Midbrain (tissue), 1 donor: ENCODE measurements around the gene ALDH1L1.
"Not testable (repeated sequence)": the region's sequence is repeated elsewhere in the genome, so short reads cannot be mapped to it uniquely, and the experiment has no call there.

Source experiments
- DNase-seq: peaks from one replicate; lab custom pipeline; 2025; lab: John Stamatoyannopoulos, UW

ALDH1L1 gene

DNA sequence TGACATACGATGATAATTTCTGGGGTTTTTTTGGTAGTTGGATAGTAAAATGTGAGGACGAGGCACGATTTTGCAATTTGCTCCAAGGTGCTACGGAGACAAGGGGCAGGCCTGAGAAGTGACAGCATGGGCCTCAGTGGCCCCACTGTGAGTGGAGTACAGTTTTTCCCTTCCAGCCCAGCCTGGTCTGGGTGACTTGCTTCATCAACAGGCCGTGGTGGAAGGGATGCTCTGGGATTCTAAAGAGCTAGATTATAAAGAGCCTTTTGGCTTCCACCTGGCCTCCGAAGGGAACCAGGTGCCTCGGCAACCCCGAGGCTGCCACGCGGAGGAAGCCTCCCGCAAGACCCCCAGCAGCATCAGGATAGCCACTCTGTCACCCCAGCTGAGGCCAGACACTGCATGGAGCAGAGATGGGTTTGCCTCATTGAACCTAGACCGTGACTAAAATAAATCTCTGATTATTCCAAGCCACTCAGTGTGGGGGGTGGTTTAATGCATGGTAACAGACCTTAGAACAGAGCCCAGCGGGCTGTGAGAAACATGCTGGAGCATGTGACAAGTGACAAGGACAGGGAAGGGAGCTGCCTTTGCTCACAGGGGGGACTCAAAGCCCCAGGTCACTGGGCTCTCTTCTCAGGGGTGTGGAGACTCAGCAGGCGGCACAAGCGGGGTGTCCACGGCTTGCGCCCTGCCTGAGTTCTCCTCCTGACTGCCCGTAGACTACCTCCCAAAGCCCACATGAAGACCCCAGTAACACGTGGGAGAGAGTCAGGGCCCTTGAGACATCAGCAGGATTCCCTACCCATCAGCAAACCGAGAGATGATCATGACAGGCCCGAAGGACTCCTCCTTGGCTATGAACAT, 73.8 kb downstream of the ALDH1L1 start:
- no peak for DNase-seq

DNA sequence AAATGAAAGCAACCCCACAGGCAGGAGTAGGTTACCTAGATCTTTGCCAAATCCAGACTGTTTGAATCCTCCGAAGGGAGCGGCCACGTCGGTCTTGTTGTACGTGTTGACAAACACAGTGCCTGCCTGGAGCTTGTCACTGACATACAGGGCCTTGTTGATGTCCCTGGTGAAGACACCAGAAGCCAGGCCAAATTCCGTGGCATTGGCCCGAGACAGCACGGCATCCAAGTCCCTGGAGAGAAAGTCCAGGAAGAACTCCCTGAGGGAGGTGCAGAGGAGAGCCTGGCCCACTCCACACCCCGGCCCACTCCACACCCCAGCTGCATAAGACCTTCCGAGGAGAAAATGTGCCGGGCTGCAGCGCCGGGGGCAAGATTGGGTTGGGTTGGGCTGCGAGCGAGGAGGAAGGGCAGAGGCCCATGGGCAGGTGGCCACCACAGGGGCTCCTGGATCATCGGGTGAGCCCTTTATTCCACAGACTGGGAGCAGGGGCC, 74.6 kb downstream of the ALDH1L1 start:
- DNase-seq, result no peak

DNA sequence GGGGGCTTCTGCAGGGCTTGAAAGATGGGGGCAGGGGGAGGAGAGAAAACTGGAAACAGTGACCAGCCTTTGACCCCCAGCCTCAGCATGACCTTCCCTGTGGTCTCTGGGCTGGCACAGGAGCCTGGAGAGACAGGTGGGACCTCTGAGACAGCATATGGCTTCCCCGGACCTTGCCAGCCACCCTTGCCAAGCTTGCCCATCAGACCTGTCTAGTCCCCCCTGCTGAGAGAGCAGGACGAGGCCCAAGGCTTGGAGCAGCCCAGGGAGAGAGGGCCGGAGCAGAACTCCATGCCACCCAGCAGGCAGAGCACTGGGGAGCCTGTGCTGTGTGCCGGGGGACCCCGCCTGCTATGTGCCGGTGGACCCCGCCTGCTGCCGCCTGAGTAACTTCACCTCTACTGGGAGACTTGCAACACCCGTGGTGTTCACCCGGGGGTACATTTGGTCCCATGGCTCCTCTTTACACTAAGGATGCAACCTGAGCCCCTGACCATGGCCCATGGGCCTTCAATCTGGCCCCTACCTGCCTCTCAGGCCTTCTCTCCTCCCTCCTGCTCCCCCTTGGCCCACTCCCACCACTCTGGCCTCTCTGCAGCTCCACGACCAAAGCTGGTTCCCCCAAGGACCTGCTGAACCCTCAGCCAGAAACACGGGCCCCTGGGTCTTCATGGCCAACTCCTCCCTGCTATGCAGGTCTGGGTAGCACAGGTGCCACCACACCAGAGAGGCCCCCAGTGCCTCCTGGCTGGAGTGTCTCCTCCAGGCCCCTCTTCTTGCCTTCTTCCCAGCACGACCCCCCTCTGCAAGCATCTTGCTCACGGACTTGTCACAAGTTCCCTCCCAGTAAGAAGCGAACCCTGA, 75.4 kb downstream of the ALDH1L1 start:
- DNase-seq, result no peak

DNA sequence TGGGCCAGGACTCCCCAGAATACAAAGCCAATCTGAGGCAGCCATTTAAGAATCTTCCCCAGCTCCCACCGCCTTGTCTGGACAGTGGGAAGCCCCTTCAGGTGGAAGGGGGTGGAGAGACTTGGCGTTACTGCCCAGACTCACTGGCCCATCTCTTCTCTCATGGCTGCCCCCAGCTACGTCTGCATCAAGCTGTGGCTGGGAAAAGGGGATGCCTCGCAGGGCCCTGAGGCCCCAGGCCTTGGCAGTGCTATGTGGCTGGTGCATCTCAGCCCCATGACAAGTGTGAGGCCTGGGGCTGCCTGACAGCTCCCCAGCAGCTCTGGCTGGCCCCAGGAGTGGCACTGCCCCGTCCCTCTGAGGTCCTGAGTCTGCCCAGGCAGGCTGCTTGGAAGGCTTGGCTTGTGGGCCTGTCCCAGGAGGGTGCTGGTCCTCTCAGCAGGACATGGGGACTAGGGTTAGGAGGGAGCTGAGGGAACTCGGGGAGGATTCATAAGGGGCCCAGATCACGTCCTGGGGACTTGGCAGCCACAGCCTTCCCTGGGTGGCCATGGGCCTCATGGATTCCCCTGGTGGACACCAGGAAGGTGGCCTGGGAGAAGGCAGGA, 76.3 kb downstream of the ALDH1L1 start:
- DNase-seq, result no peak

DNA sequence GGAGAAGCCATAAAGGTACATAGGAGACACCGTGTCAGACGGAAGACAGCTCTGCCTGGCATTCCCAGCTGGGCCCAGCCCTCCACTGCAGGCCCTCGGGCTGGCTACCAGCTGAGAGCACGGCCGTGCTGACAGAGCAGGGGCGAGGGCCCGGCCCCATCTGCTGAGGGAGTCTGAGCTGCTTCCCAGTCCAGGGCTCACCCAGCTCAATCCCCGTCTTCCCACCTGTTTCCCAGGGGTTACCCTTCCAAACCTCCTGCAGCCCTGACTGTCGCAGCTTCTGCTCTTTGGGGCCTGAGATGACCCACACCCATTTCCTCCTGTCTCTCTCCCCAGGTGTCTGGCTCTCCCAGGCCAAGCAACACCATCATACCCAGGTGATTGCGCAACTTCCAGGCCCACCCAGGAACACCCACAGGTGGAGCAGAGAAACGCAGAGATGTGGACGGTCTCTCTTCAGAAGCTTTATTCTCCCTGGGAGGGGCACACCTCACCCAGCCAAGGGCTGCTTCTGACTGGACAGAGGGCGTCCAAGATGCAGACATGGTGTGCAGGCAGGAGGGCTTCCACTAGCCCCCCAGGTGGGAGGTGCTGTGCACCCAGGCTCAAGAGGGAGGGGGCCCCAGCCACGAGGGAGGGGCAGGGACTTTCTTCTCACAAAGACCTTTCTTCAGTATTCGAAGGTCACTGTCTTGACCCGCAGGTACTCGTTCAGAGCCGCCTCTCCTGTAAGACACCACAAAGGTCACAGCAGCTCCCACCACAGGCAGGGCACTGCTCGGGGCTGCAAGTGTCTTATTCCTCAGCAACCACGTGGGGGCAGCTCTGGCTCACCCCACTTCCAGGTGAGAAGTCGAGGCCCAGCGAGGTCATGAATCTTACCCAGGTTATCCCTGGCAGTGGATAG, 77.0 kb downstream of the ALDH1L1 start:
- no peak for DNase-seq

DNA sequence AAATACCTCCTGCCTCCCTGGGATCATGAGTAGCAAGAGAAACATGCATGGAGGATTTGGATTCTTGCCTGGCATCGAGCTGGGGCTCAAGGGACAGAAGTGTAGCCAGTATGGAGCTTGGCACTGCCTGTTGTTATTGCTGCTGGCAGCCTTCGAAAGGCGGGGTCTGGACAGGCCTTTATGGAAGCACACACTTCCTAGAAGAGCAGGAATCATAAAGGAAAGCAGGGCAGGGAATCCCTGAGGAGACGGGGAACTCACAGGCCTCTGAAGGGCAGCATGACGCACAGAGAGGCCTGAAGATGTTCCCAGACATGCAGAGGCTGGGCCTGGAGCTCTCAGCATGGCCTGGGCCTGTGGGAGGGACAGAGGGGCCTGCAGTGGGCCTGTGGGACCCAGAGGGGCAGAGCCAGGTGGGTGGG, 77.8 kb downstream of the ALDH1L1 start:
- DNase-seq, result no peak

DNA sequence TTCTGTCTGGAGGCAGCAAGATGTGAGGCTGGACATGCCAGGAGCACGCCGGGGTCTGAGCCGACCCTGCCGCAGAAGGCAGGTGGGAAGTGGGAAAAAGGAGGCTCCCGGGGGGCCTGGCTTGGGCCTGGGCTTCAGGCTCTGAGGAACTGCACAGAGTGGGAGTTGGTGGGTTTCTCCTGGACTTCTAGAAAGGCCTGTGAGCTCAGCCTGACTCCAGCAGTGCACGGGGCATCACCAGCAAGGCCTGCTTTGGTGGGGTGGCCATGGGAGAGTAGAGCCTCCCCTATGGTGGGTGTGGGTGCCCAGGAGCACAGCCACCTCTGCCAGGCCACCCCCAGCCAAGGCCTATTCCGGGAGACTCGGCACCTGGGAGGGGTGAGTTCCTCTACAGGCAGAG, 78.4 kb downstream of the ALDH1L1 start:
- DNase-seq, result no peak

DNA sequence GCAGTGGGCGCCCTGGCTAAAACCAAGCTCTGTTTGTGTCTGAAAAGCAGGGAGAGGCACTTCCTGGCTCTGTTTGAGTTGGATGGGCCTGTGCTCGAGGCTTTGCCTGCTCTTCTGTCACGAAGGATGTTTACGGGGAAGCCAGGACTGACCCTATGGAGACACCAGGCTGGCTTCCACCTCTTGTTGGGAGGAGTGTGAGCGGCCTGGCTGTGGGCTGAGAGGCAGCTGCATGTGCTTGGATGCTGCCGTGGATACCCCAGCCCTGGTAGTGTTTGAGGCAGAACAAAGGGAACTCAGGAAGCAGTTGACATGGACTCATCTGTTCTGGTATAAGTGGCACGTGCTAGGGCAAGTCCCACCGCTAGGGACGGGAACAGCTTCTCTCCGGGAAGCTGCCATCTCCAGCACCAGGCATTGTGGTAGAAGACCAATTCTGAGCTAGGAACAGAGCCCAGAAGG, 78.8 kb downstream of the ALDH1L1 start:
- peak; percentile 15 for DNase-seq

DNA sequence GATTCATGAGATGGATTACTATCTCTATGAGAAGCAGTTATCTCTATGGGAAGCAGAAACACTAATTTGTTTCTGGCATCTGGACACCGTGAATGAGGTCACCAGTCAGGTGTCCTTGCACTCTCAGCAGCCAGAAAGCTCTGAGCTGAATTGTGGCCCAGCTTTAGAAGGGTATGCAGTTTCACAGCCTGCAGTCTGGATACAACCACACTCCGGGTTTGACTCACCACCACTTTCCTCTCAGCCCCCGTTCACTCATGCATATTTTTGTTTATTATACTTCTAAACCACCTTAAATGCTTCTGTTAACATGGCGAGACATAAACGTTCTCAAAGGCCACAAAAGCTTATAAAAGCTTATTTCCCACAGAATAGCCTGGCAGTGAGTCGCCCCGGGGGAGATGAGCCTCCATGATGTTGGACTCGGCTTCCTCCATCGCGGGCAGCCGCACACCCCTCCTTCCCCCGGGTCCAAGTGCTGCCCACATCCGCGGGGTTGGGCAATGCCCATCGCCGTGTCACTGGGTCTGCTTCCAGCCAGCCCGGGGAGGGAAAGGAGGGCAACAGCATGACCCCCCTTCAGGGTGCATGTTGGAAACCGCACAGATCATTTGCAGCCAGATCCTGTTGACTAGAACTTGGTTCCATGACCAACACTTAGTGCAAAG, 79.6 kb downstream of the ALDH1L1 start:
- no peak for DNase-seq

DNA sequence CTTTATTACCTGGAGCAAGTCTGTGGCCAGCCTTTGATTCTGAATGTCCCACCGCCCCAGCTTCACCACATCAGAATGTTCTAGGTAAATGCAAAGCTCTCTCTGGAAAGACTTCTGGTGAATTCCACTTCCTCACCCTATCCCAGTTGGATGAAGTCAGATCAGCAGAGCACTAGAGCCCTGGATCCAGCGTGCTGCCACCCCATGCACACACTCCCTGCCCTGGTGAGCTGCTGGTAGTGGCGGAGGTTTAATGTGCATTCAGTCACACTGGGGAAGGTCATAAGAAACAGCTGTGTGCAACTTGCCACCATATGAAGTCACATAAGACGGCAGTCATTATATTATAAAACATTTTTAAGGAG, 80.1 kb downstream of the ALDH1L1 start:
- no peak for DNase-seq

DNA sequence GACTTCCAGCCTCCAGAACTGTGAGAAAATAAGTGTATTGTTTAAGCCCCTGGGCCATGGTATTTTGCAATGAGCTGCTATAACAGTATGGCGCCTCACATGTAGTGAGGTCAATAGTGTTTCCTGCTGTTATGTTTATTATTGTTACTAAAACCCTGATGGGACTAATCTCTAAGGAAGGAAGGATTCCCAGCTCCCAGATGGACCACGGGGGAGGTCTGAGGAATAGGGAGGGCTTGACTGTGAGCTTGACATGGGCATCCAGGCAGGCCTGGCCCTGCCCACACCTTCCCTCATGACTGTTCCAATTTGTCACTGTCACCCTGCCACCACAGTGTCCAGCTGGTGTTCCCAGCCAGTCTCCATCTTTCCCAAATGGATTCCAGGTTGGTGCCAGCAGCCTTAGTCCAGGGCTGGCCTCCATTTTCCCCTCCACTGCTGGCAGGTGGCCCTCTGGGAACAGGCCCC, 82.0 kb downstream of the ALDH1L1 start:
- no peak for DNase-seq

DNA sequence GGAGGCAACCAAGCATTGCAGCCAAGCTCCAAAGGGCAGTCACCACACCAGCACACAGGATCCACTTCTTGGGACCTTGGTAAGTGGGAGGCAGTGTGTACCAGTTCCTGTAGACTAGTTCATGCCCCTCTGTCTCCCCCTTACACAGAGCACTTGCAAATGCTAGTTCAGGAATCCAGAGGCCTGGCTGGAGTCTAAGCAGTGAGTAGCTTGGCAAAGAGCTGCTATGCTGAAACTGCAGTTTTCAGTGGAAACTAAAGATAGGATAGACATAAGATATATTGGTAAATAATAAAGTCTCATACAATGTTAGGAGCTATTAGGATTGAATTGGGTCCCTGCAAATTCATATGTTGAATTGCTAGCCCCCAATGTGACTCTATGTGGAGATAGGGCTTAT, 82.6 kb downstream of the ALDH1L1 start:
- DNase-seq, result no peak

DNA sequence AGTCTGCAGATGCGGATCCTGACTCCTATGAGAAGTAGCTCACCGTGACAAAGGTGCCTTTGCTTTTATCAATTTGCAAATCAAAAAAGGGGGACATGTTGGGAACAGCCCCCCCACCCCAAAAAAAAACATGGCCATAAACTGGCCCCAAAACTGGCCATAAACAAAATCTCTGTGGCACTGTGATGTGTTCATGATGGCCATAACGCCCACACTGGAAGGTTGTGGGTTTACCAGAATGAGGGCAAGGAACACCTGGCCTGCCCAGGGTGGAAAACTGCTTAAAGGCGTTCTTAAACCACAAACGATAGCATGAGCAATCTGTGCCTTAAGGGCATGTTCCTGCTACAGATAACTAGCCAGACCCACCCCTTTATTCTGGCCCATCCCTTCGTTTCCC, 84.1 kb downstream of the ALDH1L1 start:
- not testable (repeated sequence) for DNase-seq

DNA sequence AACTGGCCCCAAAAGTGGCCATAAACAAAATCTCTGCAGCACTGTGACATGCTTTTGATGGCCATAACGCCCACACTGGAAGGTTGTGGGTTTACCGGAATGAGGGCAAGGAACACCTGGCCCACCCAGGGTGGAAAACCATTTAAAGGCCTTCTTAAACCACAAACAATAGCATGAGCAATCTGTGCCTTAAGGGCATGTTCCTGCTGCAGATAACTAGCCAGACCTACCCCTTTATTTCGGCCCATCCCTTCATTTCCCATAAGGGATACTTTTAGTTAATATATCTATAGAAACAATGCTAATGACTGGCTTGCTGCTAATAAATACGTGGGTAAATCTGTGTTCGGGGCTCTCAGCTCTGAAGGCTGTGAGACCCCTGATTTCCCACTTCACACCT, 88.3 kb downstream of the ALDH1L1 start:
- DNase-seq, result not testable (repeated sequence)

DNA sequence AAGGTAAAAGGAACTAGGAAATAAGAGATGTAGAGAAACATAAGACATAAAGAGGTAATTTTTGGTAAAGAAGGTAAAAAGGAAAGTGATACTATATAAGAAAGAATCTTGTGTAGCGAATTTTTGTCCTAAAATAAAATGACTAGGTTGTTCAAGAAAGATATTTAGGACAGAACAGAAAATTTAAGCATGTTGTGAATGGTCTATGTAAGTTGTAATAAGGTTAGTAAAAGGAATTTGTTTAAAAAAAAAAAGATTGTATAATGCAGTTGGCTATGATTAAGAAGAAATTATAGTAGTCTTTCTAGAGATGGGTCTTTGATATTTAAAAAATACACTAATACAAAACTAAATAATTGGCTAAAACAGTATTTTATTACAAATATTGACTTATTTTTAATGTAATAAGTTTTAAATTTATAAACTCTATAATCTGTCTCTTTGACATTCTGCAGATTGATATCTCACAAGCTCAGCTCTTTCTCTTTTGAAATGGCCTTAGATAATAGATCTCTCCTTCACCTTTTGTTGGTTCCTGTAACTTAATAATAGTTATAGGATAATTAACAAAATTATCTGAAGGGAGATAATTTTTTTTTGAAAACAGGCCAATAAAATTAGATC, 92.7 kb downstream of the ALDH1L1 start:
- DNase-seq, result no peak

DNA sequence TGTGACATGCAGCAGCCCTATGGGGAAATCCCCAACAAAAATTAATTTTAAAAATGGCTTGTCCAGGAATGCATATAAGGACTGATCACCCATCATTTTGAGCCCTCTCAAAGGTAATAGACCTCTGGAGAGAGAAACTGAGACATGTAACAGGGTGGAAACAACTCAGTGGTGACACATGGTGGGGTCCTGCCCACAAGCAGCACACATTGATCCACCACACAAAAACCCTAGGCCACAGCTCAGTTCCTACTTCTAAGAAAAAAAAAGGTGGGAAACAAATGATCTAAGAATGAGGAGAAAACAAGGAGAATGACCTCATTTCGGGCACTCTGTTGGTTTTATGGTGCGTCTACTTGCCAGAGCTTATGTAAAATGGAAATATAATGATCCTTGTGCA, 94.5 kb downstream of the ALDH1L1 start:
- no peak for DNase-seq

DNA sequence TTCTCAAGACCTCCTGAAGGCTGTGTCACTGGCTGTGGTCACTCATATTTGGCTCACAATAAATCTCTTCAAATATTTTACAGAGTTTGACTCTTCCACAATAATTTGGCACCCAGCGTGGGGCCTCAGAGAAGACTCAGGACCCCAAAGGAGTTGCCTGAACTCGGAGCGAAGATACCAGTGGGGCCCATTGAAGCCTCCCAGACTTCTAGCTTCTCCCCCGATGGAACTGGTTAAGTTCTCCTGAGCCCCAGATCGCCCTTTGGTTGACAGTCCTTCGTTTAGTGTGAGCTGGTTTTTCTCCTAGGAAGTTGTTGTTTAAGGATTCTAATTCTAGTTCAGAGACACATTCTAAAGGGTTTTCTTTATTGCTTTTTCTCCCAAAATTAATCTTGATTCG, 95.1 kb downstream of the ALDH1L1 start:
- DNase-seq, result no peak

DNA sequence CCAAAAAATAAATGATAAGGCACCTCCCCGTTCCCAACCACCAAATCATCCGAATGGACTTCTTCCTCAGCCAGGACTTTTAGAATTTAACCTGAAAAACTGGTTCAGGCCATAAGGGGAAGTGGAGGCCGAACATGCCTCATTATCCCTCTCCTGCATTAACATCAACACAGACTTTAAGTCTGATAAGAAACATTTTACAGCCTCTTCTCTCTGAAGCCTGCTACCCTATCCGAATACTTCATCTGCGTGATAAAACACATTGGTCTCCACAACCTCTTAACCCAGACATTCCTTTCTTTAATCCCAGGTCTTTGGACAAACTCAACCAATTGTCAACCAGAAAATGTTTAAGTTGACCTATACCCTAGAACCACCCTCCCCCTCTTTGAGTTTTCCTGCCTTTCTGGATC, 95.6 kb downstream of the ALDH1L1 start:
- no peak for DNase-seq

DNA sequence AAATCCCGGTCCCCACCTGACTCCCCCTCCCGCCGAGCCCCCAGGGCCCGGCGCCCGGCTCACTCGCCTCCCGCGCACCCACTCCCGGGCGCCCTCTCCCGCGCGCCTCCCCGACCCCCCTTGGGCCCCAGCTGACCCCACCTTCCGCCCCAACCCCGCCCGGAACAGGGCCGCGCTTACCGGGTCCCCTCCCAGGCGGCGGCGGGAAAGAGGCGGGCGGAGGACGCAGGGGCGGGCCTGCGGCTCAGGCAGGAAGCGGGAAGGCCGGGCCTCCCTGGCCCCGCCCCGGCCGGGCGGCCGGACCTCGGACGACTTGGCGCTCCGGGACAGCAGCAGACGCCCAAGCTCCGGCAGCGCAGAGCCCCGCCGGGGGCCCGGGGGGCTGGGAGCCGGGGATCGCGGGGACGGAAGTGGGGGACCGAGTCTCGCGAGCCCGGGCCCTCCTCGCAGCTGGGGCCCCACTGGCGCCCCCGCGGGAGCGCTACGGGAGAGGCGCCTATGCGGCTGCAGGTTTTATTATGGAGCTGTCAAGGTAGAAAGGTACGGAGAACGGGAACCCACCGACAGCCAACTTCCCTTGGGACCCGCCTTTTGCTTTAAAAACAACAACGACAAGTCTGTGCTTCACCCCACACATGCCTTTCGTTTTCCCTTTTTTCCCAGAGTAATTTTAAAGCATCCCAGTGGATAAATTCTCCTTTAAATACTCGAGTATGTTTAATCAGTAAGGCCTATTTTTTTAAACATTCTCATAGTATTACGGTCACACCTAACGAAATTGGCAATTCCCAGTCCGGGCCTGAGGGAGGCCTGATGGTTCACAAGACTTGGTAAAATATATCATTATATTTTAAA, 96.2 kb downstream of the ALDH1L1 start, which contains the start of gene SLC41A3:
Gene SLC41A3 (minus strand): TSS at position 212 of the 855 bp plus-strand sequence. CDS start 15,905 bp downstream, outside the sequence.
- DNase-seq, result peak; percentile 79
